ENCODE measurements around the gene MT1B.

- TF ChIP-seq POLR2AphosphoS5 (IDR thresholded peaks at IDR 0.05; ENCODE audit: low read depth, low read length), result no peak
- no peak for TF ChIP-seq TAF1 (IDR thresholded peaks at IDR 0.05; ENCODE audit: borderline replicate concordance, low read depth, low read length)
- TF ChIP-seq POLR2A (IDR thresholded peaks at IDR 0.05; ENCODE audit: low read depth, low read length), result no peak
These were observed 42.2 kb upstream of the MT1B start for GRCh38 chr16:56609463-56609921.
